Stomach smooth muscle (tissue), 2 donors: ENCODE data around the gene MARCHF10.
A peak's percentile ranks its signal among the peaks of the same experiment; 100 is the strongest.
"Not testable (repeated sequence)": the region's sequence is repeated elsewhere in the genome, so short reads cannot be mapped to it uniquely, and the experiment has no call there.

Source experiments
- H3K27ac ChIP-seq: one replicate; pipeline ENCODE4 v1.7.0; 2013; ENCODE audit warnings: mild to moderate bottlenecking, low read length, inconsistent platforms
- H3K27me3 ChIP-seq, 2 donors: one replicate each; pipeline ENCODE4 v1.7.0; 2013; ENCODE audit warnings: low read length in 2 of 2; ENCODE audit not compliant: insufficient read depth in 2 of 2, control insufficient read depth in 1 of 2
- H3K36me3 ChIP-seq, 2 donors: one replicate each; pipeline ENCODE4 v1.7.0; 2013; ENCODE audit warnings: low read length in 2 of 2; ENCODE audit not compliant: control insufficient read depth in 2 of 2, insufficient read depth in 2 of 2
- H3K4me1 ChIP-seq: one replicate; pipeline ENCODE4 v1.7.0; 2013; ENCODE audit warnings: low read length; ENCODE audit not compliant: control insufficient read depth, insufficient read depth
- H3K4me3 ChIP-seq, 2 donors: one replicate each; pipeline ENCODE4 v1.7.0; 2013; ENCODE audit warnings: low read length in 2 of 2
- H3K9ac ChIP-seq, 2 donors: one replicate each; pipeline ENCODE4 v1.7.0; 2013; ENCODE audit warnings: low read length in 2 of 2, mild to moderate bottlenecking in 1 of 2
- H3K9me3 ChIP-seq, 2 donors: one replicate each; pipeline ENCODE4 v1.7.0; 2013; ENCODE audit warnings: low read length in 2 of 2; ENCODE audit not compliant: control insufficient read depth in 2 of 2
- donor health status: healthy.
- donor health status: Pancreatic carcinoma.

The MARCHF10 gene

GRCh38 chr17:62705778-62706597 is 102.1 kb downstream of the MARCHF10 start:
- peaks cover 18% of the 10 kb centered on the region for H3K4me1 ChIP-seq
- no peak overlapping the region for H3K9ac ChIP-seq
- H3K27me3 ChIP-seq: peaks cover 13 to 24% of the 10 kb centered on the region in 2 donors
- H3K4me3 ChIP-seq: peak overlapping the region in 1 of 2 donors; percentile 29
- no peaks in the 10 kb centered on the region for H3K36me3 ChIP-seq
- H3K27ac ChIP-seq: no peak overlapping the region
- H3K9me3 ChIP-seq: peaks cover 0 to 6% of the 10 kb centered on the region in 2 donors

GRCh38 chr17:62705156-62705777 is 102.8 kb downstream of the MARCHF10 start:
- Histone ChIP-seq H3K27me3 (peaks cover 13 to 24% of the 10 kb centered on the region in 2 donors), H3K9me3 (peaks cover 0 to 6% of the 10 kb centered on the region in 2 donors), H3K4me1 (peaks cover 18% of the 10 kb centered on the region), H3K9ac (no peak overlapping the region), H3K4me3 (peak overlapping the region in 1 of 2 donors; percentile 29), H3K27ac (no peak overlapping the region), H3K36me3 (no peaks in the 10 kb centered on the region)

- Histone ChIP-seq H3K9ac (peak overlapping the region in 1 of 2 donors; percentile 23), H3K4me3 (peak overlapping the region; percentile 33 to 65), H3K36me3 (no peaks in the 10 kb centered on the region), H3K27ac (no peak overlapping the region), H3K4me1 (peaks cover 18% of the 10 kb centered on the region), H3K9me3 (peaks cover 0 to 6% of the 10 kb centered on the region in 2 donors), H3K27me3 (peaks cover 13 to 24% of the 10 kb centered on the region in 2 donors)
Measured at GRCh38 chr17:62704381-62704971, 103.6 kb downstream of the MARCHF10 start.

- peaks cover 0 to 5% of the 10 kb centered on the region in 2 donors for H3K9me3 ChIP-seq
- peaks cover 13 to 24% of the 10 kb centered on the region in 2 donors for H3K27me3 ChIP-seq
- H3K9ac ChIP-seq: peak overlapping the region in 1 of 2 donors; percentile 23
- H3K4me1 ChIP-seq: peaks cover 18% of the 10 kb centered on the region
- H3K4me3 ChIP-seq: peak overlapping the region; percentile 33 to 65
- H3K27ac ChIP-seq: no peak overlapping the region
- no peaks in the 10 kb centered on the region for H3K36me3 ChIP-seq
Measured at GRCh38 chr17:62703776-62704380, 104.2 kb downstream of the MARCHF10 start.

- Histone ChIP-seq H3K27ac (no peak overlapping the region), H3K4me1 (peaks cover 18% of the 10 kb centered on the region), H3K9ac (no peak overlapping the region), H3K36me3 (no peaks in the 10 kb centered on the region), H3K4me3 (peak overlapping the region in 1 of 2 donors; percentile 65), H3K27me3 (peaks cover 13 to 24% of the 10 kb centered on the region in 2 donors), H3K9me3 (no peaks in the 10 kb centered on the region)
Measured at GRCh38 chr17:62703261-62703775, 104.8 kb downstream of the MARCHF10 start.

- Histone ChIP-seq H3K9ac (no peak overlapping the region), H3K4me1 (peaks cover 18% of the 10 kb centered on the region), H3K36me3 (no peaks in the 10 kb centered on the region), H3K27me3 (peaks cover 13 to 24% of the 10 kb centered on the region in 2 donors), H3K9me3 (no peaks in the 10 kb centered on the region), H3K4me3 (no peak overlapping the region), H3K27ac (no peak overlapping the region)
Measured at GRCh38 chr17:62702746-62703260, 105.3 kb downstream of the MARCHF10 start.

- Histone ChIP-seq H3K4me3 (no peak overlapping the region), H3K4me1 (peaks cover 17% of the 10 kb centered on the region)
Measured at GRCh38 chr17:62701706-62702085, 106.4 kb downstream of the MARCHF10 start.

GRCh38 chr17:62700964-62701705 is 107.0 kb downstream of the MARCHF10 start:
- Histone ChIP-seq H3K36me3 (no peaks in the 10 kb centered on the region), H3K27ac (no peak overlapping the region), H3K9me3 (no peaks in the 10 kb centered on the region)

More at GRCh38 chr17:62701706-62702085, 106.4 kb downstream of the MARCHF10 start:
- no peak overlapping the region for H3K9ac ChIP-seq
- H3K9me3 ChIP-seq: no peaks in the 10 kb centered on the region
- peaks cover 13 to 21% of the 10 kb centered on the region in 2 donors for H3K27me3 ChIP-seq
- no peaks in the 10 kb centered on the region for H3K36me3 ChIP-seq
- no peak overlapping the region for H3K27ac ChIP-seq

GRCh38 chr17:62698459-62698858 is 109.7 kb downstream of the MARCHF10 start:
- H3K27me3 ChIP-seq: peaks cover 7 to 12% of the 10 kb centered on the region in 2 donors

More at GRCh38 chr17:62700964-62701705, 107.0 kb downstream of the MARCHF10 start:
- Histone ChIP-seq H3K27me3 (peaks cover 13 to 21% of the 10 kb centered on the region in 2 donors), H3K4me1 (peaks cover 14% of the 10 kb centered on the region), H3K9ac (no peak overlapping the region), H3K4me3 (no peak overlapping the region)

More at GRCh38 chr17:62698459-62698858, 109.7 kb downstream of the MARCHF10 start:
- not testable (repeated sequence) for H3K4me3 ChIP-seq, H3K36me3 ChIP-seq, H3K4me1 ChIP-seq, H3K27ac ChIP-seq, H3K9ac ChIP-seq, H3K9me3 ChIP-seq
